ENCODE measurements around the gene FRS2. TPM values are rescaled to one million over a fixed set of nuclear protein-coding genes. Genes with fewer than 3 reads are reported as not detected.

Gene FRS2
- polyA plus RNA-seq, 2 donors = 2.8 to 4.9 TPM

- 55 to 71% methylated on average over 3 of the region's 3 CpGs for WGBS, 2 donors
- Histone ChIP-seq H3K4me1 (ENCODE audit: control insufficient read depth in 2 of 2, insufficient read depth in 2 of 2, low read length in 1 of 2) (no peaks in the 10 kb centered on the region), H3K27ac (ENCODE audit: low read depth in 2 of 2, low read length in 1 of 2) (no peak overlapping the region), H3K36me3 (ENCODE audit: control insufficient read depth in 2 of 2, insufficient read depth in 2 of 2, low read length in 1 of 2) (no peaks in the 10 kb centered on the region), H3K9me3 (ENCODE audit: control insufficient read depth in 2 of 2, insufficient read depth in 1 of 2, low read depth in 1 of 2, low read length in 1 of 2) (no peaks in the 10 kb centered on the region), H3K27me3 (ENCODE audit: control insufficient read depth in 1 of 2, insufficient read depth in 2 of 2, low read length in 2 of 2) (no peaks in the 10 kb centered on the region), H3K4me3 (ENCODE audit: low read depth in 1 of 2, low read length in 2 of 2) (no peak overlapping the region)
Measured at GRCh38 chr12:69457433-69457832, 12.8 kb upstream of the FRS2 start.

- Histone ChIP-seq H3K4me1 (ENCODE audit: control insufficient read depth in 2 of 2, insufficient read depth in 2 of 2, low read length in 1 of 2) (no peaks in the 10 kb centered on the region), H3K9me3 (ENCODE audit: control insufficient read depth in 2 of 2, insufficient read depth in 1 of 2, low read depth in 1 of 2, low read length in 1 of 2) (no peaks in the 10 kb centered on the region), H3K27me3 (ENCODE audit: control insufficient read depth in 1 of 2, insufficient read depth in 2 of 2, low read length in 2 of 2) (no peaks in the 10 kb centered on the region), H3K36me3 (ENCODE audit: control insufficient read depth in 2 of 2, insufficient read depth in 2 of 2, low read length in 1 of 2) (no peaks in the 10 kb centered on the region), H3K4me3 (ENCODE audit: low read depth in 1 of 2, low read length in 2 of 2) (no peak overlapping the region), H3K27ac (ENCODE audit: low read depth in 2 of 2, low read length in 1 of 2) (no peak overlapping the region)
- WGBS, 2 donors = 89% methylated on average over 3 of the region's 3 CpGs
Measured at GRCh38 chr12:69459477-69459876, 10.7 kb upstream of the FRS2 start.

- Histone ChIP-seq H3K36me3 (ENCODE audit: control insufficient read depth in 2 of 2, insufficient read depth in 2 of 2, low read length in 1 of 2) (no peaks in the 10 kb centered on the region), H3K27me3 (ENCODE audit: control insufficient read depth in 1 of 2, insufficient read depth in 2 of 2, low read length in 2 of 2) (no peaks in the 10 kb centered on the region), H3K4me3 (ENCODE audit: low read depth in 1 of 2, low read length in 2 of 2) (no peak overlapping the region), H3K4me1 (ENCODE audit: control insufficient read depth in 2 of 2, insufficient read depth in 2 of 2, low read length in 1 of 2) (no peaks in the 10 kb centered on the region), H3K27ac (ENCODE audit: low read depth in 2 of 2, low read length in 1 of 2) (no peak overlapping the region), H3K9me3 (ENCODE audit: control insufficient read depth in 2 of 2, insufficient read depth in 1 of 2, low read depth in 1 of 2, low read length in 1 of 2) (no peaks in the 10 kb centered on the region)
- 79 to 81% methylated on average over 1 of the region's 1 CpG for WGBS, 2 donors
Measured at GRCh38 chr12:69464428-69464827, 5.8 kb upstream of the FRS2 start.

GRCh38 chr12:69466867-69467266, 3.3 kb upstream of the FRS2 start:
- no peaks in the 10 kb centered on the region for H3K9me3 ChIP-seq (ENCODE audit: control insufficient read depth in 2 of 2, insufficient read depth in 1 of 2, low read depth in 1 of 2, low read length in 1 of 2)
- H3K36me3 ChIP-seq (ENCODE audit: control insufficient read depth in 2 of 2, insufficient read depth in 2 of 2, low read length in 1 of 2) = no peaks in the 10 kb centered on the region
- no peaks in the 10 kb centered on the region for H3K4me1 ChIP-seq (ENCODE audit: control insufficient read depth in 2 of 2, insufficient read depth in 2 of 2, low read length in 1 of 2)
- no peak overlapping the region for H3K27ac ChIP-seq (ENCODE audit: low read depth in 2 of 2, low read length in 1 of 2)
- no peak overlapping the region for H3K4me3 ChIP-seq (ENCODE audit: low read depth in 1 of 2, low read length in 2 of 2)
- no peaks in the 10 kb centered on the region for H3K27me3 ChIP-seq (ENCODE audit: control insufficient read depth in 1 of 2, insufficient read depth in 2 of 2, low read length in 2 of 2)
- WGBS, 2 donors = 93 to 100% methylated on average over 1 of the region's 1 CpG

- no peaks in the 10 kb centered on the region for H3K36me3 ChIP-seq (ENCODE audit: control insufficient read depth in 2 of 2, insufficient read depth in 2 of 2, low read length in 1 of 2)
- no peaks in the 10 kb centered on the region for H3K27me3 ChIP-seq (ENCODE audit: control insufficient read depth in 1 of 2, insufficient read depth in 2 of 2, low read length in 2 of 2)
- no peak overlapping the region for H3K4me3 ChIP-seq (ENCODE audit: low read depth in 1 of 2, low read length in 2 of 2)
- H3K27ac ChIP-seq (ENCODE audit: low read depth in 2 of 2, low read length in 1 of 2) = no peak overlapping the region
- H3K9me3 ChIP-seq (ENCODE audit: control insufficient read depth in 2 of 2, insufficient read depth in 1 of 2, low read depth in 1 of 2, low read length in 1 of 2) = no peaks in the 10 kb centered on the region
- H3K4me1 ChIP-seq (ENCODE audit: control insufficient read depth in 2 of 2, insufficient read depth in 2 of 2, low read length in 1 of 2) = no peaks in the 10 kb centered on the region
- WGBS, 2 donors = 54% methylated on average over 4 of the region's 4 CpGs
Measured at GRCh38 chr12:69467366-69467765, 2.8 kb upstream of the FRS2 start.

- Histone ChIP-seq H3K4me1 (ENCODE audit: control insufficient read depth in 2 of 2, insufficient read depth in 2 of 2, low read length in 1 of 2) (no peaks in the 10 kb centered on the region), H3K36me3 (ENCODE audit: control insufficient read depth in 2 of 2, insufficient read depth in 2 of 2, low read length in 1 of 2) (no peaks in the 10 kb centered on the region), H3K4me3 (ENCODE audit: low read depth in 1 of 2, low read length in 2 of 2) (no peak overlapping the region), H3K9me3 (ENCODE audit: control insufficient read depth in 2 of 2, insufficient read depth in 1 of 2, low read depth in 1 of 2, low read length in 1 of 2) (no peaks in the 10 kb centered on the region), H3K27ac (ENCODE audit: low read depth in 2 of 2, low read length in 1 of 2) (peak overlapping the region in 1 of 2 donors; percentile 30), H3K27me3 (ENCODE audit: control insufficient read depth in 1 of 2, insufficient read depth in 2 of 2, low read length in 2 of 2) (no peaks in the 10 kb centered on the region)
- 51 to 62% methylated on average over 6 to 7 of the region's 7 CpGs for WGBS, 2 donors
Measured at GRCh38 chr12:69468237-69469026, 1.8 kb upstream of the FRS2 start.

GRCh38 chr12:69469854-69470188, 367 bp upstream of the FRS2 start:
- Histone ChIP-seq H3K9me3 (ENCODE audit: control insufficient read depth in 2 of 2, insufficient read depth in 1 of 2, low read depth in 1 of 2, low read length in 1 of 2) (no peaks in the 10 kb centered on the region), H3K4me3 (ENCODE audit: low read depth in 1 of 2, low read length in 2 of 2) (peak overlapping the region; percentile 93 to 94), H3K27me3 (ENCODE audit: control insufficient read depth in 1 of 2, insufficient read depth in 2 of 2, low read length in 2 of 2) (no peaks in the 10 kb centered on the region), H3K36me3 (ENCODE audit: control insufficient read depth in 2 of 2, insufficient read depth in 2 of 2, low read length in 1 of 2) (no peaks in the 10 kb centered on the region), H3K4me1 (ENCODE audit: control insufficient read depth in 2 of 2, insufficient read depth in 2 of 2, low read length in 1 of 2) (peaks cover 0 to 2% of the 10 kb centered on the region in 2 donors), H3K27ac (ENCODE audit: low read depth in 2 of 2, low read length in 1 of 2) (peak overlapping the region; percentile 69 to 89)
- 13 to 14% methylated on average over 10 of the region's 10 CpGs for WGBS, 2 donors

GRCh38 chr12:69471076-69471430, 865 bp downstream of the FRS2 start:
- H3K36me3 ChIP-seq (ENCODE audit: control insufficient read depth in 2 of 2, insufficient read depth in 2 of 2, low read length in 1 of 2) = no peaks in the 10 kb centered on the region
- H3K9me3 ChIP-seq (ENCODE audit: control insufficient read depth in 2 of 2, insufficient read depth in 1 of 2, low read depth in 1 of 2, low read length in 1 of 2) = no peaks in the 10 kb centered on the region
- peaks cover 0 to 2% of the 10 kb centered on the region in 2 donors for H3K4me1 ChIP-seq (ENCODE audit: control insufficient read depth in 2 of 2, insufficient read depth in 2 of 2, low read length in 1 of 2)
- WGBS, 2 donors = 1 to 3% methylated on average over 7 of the region's 7 CpGs
- H3K4me3 ChIP-seq (ENCODE audit: low read depth in 1 of 2, low read length in 2 of 2) = peak overlapping the region; percentile 93 to 94
- H3K27ac ChIP-seq (ENCODE audit: low read depth in 2 of 2, low read length in 1 of 2) = peak overlapping the region in 1 of 2 donors; percentile 94
- H3K27me3 ChIP-seq (ENCODE audit: control insufficient read depth in 1 of 2, insufficient read depth in 2 of 2, low read length in 2 of 2) = no peaks in the 10 kb centered on the region

- Histone ChIP-seq H3K9me3 (ENCODE audit: control insufficient read depth in 2 of 2, insufficient read depth in 1 of 2, low read depth in 1 of 2, low read length in 1 of 2) (no peaks in the 10 kb centered on the region), H3K4me3 (ENCODE audit: low read depth in 1 of 2, low read length in 2 of 2) (no peak overlapping the region), H3K4me1 (ENCODE audit: control insufficient read depth in 2 of 2, insufficient read depth in 2 of 2, low read length in 1 of 2) (peaks cover 0 to 2% of the 10 kb centered on the region in 2 donors), H3K36me3 (ENCODE audit: control insufficient read depth in 2 of 2, insufficient read depth in 2 of 2, low read length in 1 of 2) (no peaks in the 10 kb centered on the region), H3K27ac (ENCODE audit: low read depth in 2 of 2, low read length in 1 of 2) (no peak overlapping the region), H3K27me3 (ENCODE audit: control insufficient read depth in 1 of 2, insufficient read depth in 2 of 2, low read length in 2 of 2) (no peaks in the 10 kb centered on the region)
- 69 to 75% methylated on average over 5 of the region's 5 CpGs for WGBS, 2 donors
Measured at GRCh38 chr12:69471667-69472385, 1.6 kb downstream of the FRS2 start.

- H3K27ac ChIP-seq (ENCODE audit: low read depth in 2 of 2, low read length in 1 of 2) = no peak overlapping the region
- WGBS, 2 donors = 69 to 71% methylated on average over 2 of the region's 2 CpGs
Measured at GRCh38 chr12:69473262-69473661, 3.1 kb downstream of the FRS2 start.

More at GRCh38 chr12:69473262-69473661, 3.1 kb downstream of the FRS2 start:
- Histone ChIP-seq H3K27me3 (ENCODE audit: control insufficient read depth in 1 of 2, insufficient read depth in 2 of 2, low read length in 2 of 2) (no peaks in the 10 kb centered on the region), H3K36me3 (ENCODE audit: control insufficient read depth in 2 of 2, insufficient read depth in 2 of 2, low read length in 1 of 2) (no peaks in the 10 kb centered on the region), H3K4me1 (ENCODE audit: control insufficient read depth in 2 of 2, insufficient read depth in 2 of 2, low read length in 1 of 2) (peaks cover 0 to 2% of the 10 kb centered on the region in 2 donors), H3K4me3 (ENCODE audit: low read depth in 1 of 2, low read length in 2 of 2) (no peak overlapping the region), H3K9me3 (ENCODE audit: control insufficient read depth in 2 of 2, insufficient read depth in 1 of 2, low read depth in 1 of 2, low read length in 1 of 2) (no peaks in the 10 kb centered on the region)
